Activated CD8-positive, alpha-beta T cell treated with anti-CD3 and anti-CD28 coated beads, Interleukin-2, amount 10 ng/mL, durations not matched to agents 7 days and 5 days (primary cell): ENCODE results near the gene TMEM250. TPM values are rescaled to one million over a fixed set of nuclear protein-coding genes. Genes with fewer than 3 reads are reported as not detected.

ENCODE experiments used
- ATAC-seq: fragments of 150-1000 bp; cut with Tn5 transposase; one replicate; pipeline ENCODE4 v1.10.0; 2021; ENCODE audit warnings: moderate library complexity
- CTCF ChIA-PET: fragments of 350-600 bp; sonication (Branson Sonifier 250); formaldehyde crosslinking; loops from one replicate; lab custom pipeline; 2021; ENCODE audit warnings: antibody characterized with exemption; lab: Charles Lee
- POLR2A ChIA-PET: fragments of 350-600 bp; sonication (Branson Sonifier 250); formaldehyde crosslinking; loops from one replicate; lab custom pipeline; 2021; ENCODE audit warnings: antibody characterized with exemption; lab: Charles Lee
- DNase-seq: peaks from one replicate; pipeline ENCODE4 v3.0.0-alpha.2; 2020
- H3K27ac Mint-ChIP-seq: one replicate; pipeline ENCODE4 v1.8.0; 2021; ENCODE audit warnings: mild to moderate bottlenecking, mixed read lengths
- H3K27me3 Mint-ChIP-seq: one replicate; pipeline ENCODE4 v1.8.0; 2021; ENCODE audit warnings: low read depth, mixed read lengths
- H3K36me3 Mint-ChIP-seq: one replicate; pipeline ENCODE4 v1.8.0; 2021; ENCODE audit warnings: low read depth, mixed read lengths
- H3K4me1 Mint-ChIP-seq: one replicate; pipeline ENCODE4 v1.8.0; 2021; ENCODE audit warnings: low read depth, mixed read lengths
- H3K4me3 Mint-ChIP-seq: one replicate; pipeline ENCODE4 v1.8.0; 2021; ENCODE audit warnings: mild to moderate bottlenecking, mixed read lengths
- H3K9me3 Mint-ChIP-seq: one replicate; pipeline ENCODE4 v1.8.0; 2022; ENCODE audit warnings: mixed read lengths; ENCODE audit not compliant: insufficient read depth
- total RNA-seq, 2 experiments: library from RNA; stranded (reverse); gene quantifications; one replicate each; pipeline ENCODE4 v1.2.3, GENCODE V29; 2021

TMEM250 gene
- total RNA-seq, 2 experiments from 2014 or later, result 56.5 to 57.0 TPM

GRCh38 chr9:136081113-136081825, 37.4 kb downstream of the TMEM250 start:
- H3K4me3 Mint-ChIP-seq, result no peak overlapping the region
- POLR2A ChIA-PET, result no interaction called here
- H3K4me1 Mint-ChIP-seq, result peaks cover 9% of the 10 kb centered on the region
- CTCF ChIA-PET, result no interaction called here
- no peaks in the 10 kb centered on the region for H3K9me3 Mint-ChIP-seq
- H3K27ac Mint-ChIP-seq, result no peak overlapping the region
- H3K36me3 Mint-ChIP-seq, result no peaks in the 10 kb centered on the region
- H3K27me3 Mint-ChIP-seq, result peaks cover 2% of the 10 kb centered on the region
- ATAC-seq, result no peak
- DNase-seq, result no peak

- DNase-seq, result no peak
- no peak for ATAC-seq
- ChIA-PET POLR2A (no interaction called here), CTCF (no interaction called here)
- Mint-ChIP-seq H3K36me3 (no peaks in the 10 kb centered on the region), H3K4me1 (peaks cover 14% of the 10 kb centered on the region), H3K4me3 (no peak overlapping the region), H3K27me3 (peaks cover 7% of the 10 kb centered on the region), H3K27ac (no peak overlapping the region), H3K9me3 (no peaks in the 10 kb centered on the region)
Observed at GRCh38 chr9:136080716-136081112, 38.0 kb downstream of the TMEM250 start.

- CTCF ChIA-PET, result no interaction called here
- Mint-ChIP-seq H3K4me3 (no peak overlapping the region), H3K36me3 (no peaks in the 10 kb centered on the region), H3K27ac (no peak overlapping the region), H3K9me3 (no peaks in the 10 kb centered on the region), H3K27me3 (peaks cover 7% of the 10 kb centered on the region), H3K4me1 (peaks cover 17% of the 10 kb centered on the region)
- POLR2A ChIA-PET, result no interaction called here
- DNase-seq (no peak), ATAC-seq (no peak)
Observed at GRCh38 chr9:136079916-136080246, 38.8 kb downstream of the TMEM250 start.

GRCh38 chr9:136079211-136079915, 39.3 kb downstream of the TMEM250 start:
- Mint-ChIP-seq H3K36me3 (no peaks in the 10 kb centered on the region), H3K27me3 (peaks cover 7% of the 10 kb centered on the region), H3K4me3 (no peak overlapping the region), H3K27ac (no peak overlapping the region), H3K9me3 (no peaks in the 10 kb centered on the region), H3K4me1 (peaks cover 13% of the 10 kb centered on the region)
- DNase-seq, result no peak
- no peak for ATAC-seq
- POLR2A ChIA-PET, result no interaction called here
- CTCF ChIA-PET, result no interaction called here

GRCh38 chr9:136078498-136079011, 40.1 kb downstream of the TMEM250 start:
- no peak overlapping the region for H3K27ac Mint-ChIP-seq
- POLR2A ChIA-PET, result no interaction called here
- peaks cover 12% of the 10 kb centered on the region for H3K4me1 Mint-ChIP-seq
- no peak overlapping the region for H3K4me3 Mint-ChIP-seq
- ATAC-seq (no peak), DNase-seq (no peak)
- no peaks in the 10 kb centered on the region for H3K9me3 Mint-ChIP-seq
- H3K36me3 Mint-ChIP-seq, result no peaks in the 10 kb centered on the region
- H3K27me3 Mint-ChIP-seq, result peaks cover 7% of the 10 kb centered on the region
- CTCF ChIA-PET, result no interaction called here

- Mint-ChIP-seq H3K9me3 (no peaks in the 10 kb centered on the region), H3K4me3 (no peak overlapping the region), H3K27me3 (peaks cover 7% of the 10 kb centered on the region), H3K27ac (no peak overlapping the region), H3K36me3 (no peaks in the 10 kb centered on the region), H3K4me1 (peaks cover 12% of the 10 kb centered on the region)
- no peak for ATAC-seq
- ChIA-PET CTCF (no interaction called here), POLR2A (no interaction called here)
- DNase-seq, result no peak
Observed at GRCh38 chr9:136078024-136078423, 40.7 kb downstream of the TMEM250 start.

GRCh38 chr9:136077491-136077890, 41.2 kb downstream of the TMEM250 start:
- no peak overlapping the region for H3K27ac Mint-ChIP-seq

GRCh38 chr9:136075881-136076678, 42.6 kb downstream of the TMEM250 start:
- Mint-ChIP-seq H3K36me3 (no peaks in the 10 kb centered on the region), H3K9me3 (no peaks in the 10 kb centered on the region), H3K27ac (peak overlapping the region; percentile 37), H3K27me3 (peaks cover 7% of the 10 kb centered on the region), H3K4me1 (peaks cover 12% of the 10 kb centered on the region), H3K4me3 (peak overlapping the region; percentile 1)
- ChIA-PET POLR2A (no interaction called here), CTCF (no interaction called here)
- DNase-seq (no peak), ATAC-seq (no peak)

More at GRCh38 chr9:136077491-136077890, 41.2 kb downstream of the TMEM250 start:
- Mint-ChIP-seq H3K4me3 (no peak overlapping the region), H3K4me1 (peaks cover 12% of the 10 kb centered on the region), H3K27me3 (peaks cover 7% of the 10 kb centered on the region), H3K9me3 (no peaks in the 10 kb centered on the region), H3K36me3 (no peaks in the 10 kb centered on the region)
- ChIA-PET POLR2A (no interaction called here), CTCF (no interaction called here)
- DNase-seq (no peak), ATAC-seq (no peak)

GRCh38 chr9:136075134-136075841, 43.4 kb downstream of the TMEM250 start:
- H3K4me1 Mint-ChIP-seq, result peaks cover 12% of the 10 kb centered on the region
- DNase-seq (no peak), ATAC-seq (no peak)
- H3K4me3 Mint-ChIP-seq, result no peak overlapping the region
- CTCF ChIA-PET, result no interaction called here
- no peak overlapping the region for H3K27ac Mint-ChIP-seq
- H3K27me3 Mint-ChIP-seq, result peaks cover 7% of the 10 kb centered on the region
- H3K9me3 Mint-ChIP-seq, result no peaks in the 10 kb centered on the region
- POLR2A ChIA-PET, result no interaction called here
- H3K36me3 Mint-ChIP-seq, result no peaks in the 10 kb centered on the region

- Mint-ChIP-seq H3K27ac (no peak overlapping the region), H3K36me3 (no peaks in the 10 kb centered on the region), H3K9me3 (no peaks in the 10 kb centered on the region), H3K27me3 (peaks cover 7% of the 10 kb centered on the region), H3K4me3 (no peak overlapping the region), H3K4me1 (peaks cover 12% of the 10 kb centered on the region)
- CTCF ChIA-PET, result no interaction called here
- POLR2A ChIA-PET, result no interaction called here
- ATAC-seq (no peak), DNase-seq (no peak)
Observed at GRCh38 chr9:136074706-136075105, 44.0 kb downstream of the TMEM250 start.
